Lung microvascular endothelial cell (primary cell): ENCODE data around the gene OBI1. TPM values are rescaled to one million over a fixed set of nuclear protein-coding genes. Genes with fewer than 3 reads are reported as not detected.

Experiments used
- DNase-seq, 2 donors: peaks; one replicate each; pipeline versions ENCODE4 v3.0.0 to v3.0.0-alpha.2; 2010; ENCODE audit warnings: low read depth in 2 of 2
- total RNA-seq: library from RNA; depleted of rRNA; stranded (reverse); fragments of >200 nt; gene quantifications from 2 replicates; pipeline ENCODE4 v1.2.1, GENCODE V29; 2014

The OBI1 gene
- total RNA-seq, 1 donor from 2014 or later: 17.3 TPM

DNA sequence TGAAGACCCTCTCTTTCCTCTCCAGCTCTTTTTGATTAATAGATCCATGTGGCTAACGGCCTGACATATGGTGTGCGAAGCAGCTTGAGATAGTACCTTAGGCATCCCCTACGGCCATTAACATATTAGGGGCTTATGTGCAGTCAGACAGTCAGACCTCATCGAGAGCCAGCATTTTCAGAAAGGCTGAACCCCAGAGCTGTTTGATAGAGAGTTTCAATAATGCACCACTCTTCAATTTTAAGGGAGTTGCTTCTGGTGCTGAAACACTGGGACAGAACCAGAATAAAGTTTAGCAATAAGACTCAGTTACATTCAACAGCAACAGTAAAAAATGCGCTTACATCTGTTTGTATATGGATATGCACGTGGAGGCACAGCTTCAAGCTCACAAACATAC lies 66.4 kb downstream of the OBI1 start:
- no peak for DNase-seq

DNA sequence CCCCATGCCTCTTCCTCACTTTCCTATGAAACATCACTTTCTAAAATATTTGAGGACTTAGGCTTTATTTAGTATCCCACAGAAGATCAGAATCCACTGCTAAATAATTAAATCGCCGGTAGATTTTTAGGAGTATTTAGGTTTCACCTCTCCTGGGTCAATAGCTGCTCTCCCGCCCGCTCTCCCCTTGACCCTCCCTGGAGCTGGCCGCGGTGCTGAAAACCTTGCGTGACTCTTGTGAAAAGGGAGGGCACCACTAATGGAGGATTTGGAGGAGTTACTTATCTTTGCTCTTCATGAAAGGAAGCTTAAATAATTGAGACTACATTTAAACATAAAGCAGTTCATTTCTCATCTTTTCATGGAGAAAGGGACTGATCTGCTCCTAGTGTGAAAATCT lies 69.7 kb downstream of the OBI1 start:
- DNase-seq: peak in 1 of 2 donors; percentile 48

DNA sequence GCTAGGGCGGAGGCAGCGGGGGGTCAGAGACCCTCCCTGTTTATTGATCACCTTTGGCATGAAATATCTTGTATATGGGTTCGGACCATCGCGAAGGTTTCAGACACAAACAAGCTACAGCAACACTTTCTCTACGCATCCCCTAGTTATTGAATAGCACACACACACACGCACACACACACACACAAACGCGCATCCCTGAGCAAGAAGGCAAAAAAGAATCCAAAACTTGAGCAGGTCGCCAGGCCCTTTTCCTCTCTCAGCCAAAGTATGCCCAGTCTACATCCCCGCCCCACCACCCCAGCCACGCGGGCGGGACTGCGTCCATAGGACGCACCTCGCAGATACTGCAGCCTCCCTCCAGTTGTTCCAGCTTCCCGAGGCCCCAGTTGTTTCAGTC lies 71.6 kb downstream of the OBI1 start:
- DNase-seq: no peak

DNA sequence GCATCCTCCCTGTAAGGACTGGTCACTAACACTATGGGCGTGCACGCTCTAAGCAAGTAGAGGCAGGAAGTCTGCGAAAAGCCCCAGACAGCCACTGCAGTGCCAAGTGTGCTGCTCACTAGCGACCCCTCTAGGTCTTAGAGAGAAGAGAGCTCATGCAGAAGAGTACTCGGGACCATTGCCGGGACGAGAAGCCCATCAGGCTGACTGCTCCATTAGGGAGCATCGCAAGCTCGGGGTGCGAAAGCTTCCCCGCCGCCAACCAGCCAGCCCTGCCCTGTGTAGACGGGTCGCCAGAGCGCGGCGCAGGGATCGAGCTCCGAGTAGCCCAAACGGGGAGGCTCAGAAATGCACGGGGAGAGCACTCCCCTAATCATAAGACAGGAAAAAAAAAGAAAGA lies 72.2 kb downstream of the OBI1 start:
- DNase-seq: no peak

DNA sequence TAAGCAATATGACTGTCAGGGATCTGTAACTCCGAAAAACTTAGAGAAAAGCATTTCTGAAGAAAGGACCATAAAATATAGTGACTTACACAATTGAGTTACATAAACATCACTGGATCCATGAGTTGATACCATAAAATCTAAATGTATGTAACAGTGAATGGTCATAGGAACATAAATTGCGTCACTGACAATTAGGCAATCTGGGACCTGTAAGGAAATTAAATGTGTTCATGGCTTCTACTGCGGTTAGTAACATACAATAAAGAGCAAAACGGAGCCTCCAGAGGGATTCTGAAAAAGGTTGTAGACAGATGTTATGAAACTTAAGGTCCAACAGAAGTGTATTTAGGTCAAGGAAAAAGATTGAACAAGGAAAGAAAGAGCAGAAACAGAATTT lies 82.7 kb downstream of the OBI1 start:
- no peak for DNase-seq

DNA sequence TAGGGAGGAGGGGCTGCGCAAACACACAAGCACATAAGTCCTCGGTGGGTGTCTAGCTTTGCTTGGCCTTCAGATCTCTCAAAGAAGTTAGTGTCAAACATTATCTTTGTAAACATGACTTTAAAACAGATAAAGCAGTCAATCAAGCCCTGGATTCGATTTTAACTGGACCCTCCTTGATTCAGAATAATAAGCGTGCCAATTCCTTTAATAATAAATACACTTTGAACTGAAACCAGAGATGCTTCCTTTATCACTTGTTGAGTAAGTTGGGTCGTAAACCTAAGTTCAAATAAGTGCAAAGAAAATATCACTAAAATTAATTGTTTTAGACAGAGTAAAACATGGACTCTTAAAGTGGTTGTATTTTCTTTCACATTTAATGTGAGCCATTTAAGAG lies 86.5 kb downstream of the OBI1 start:
- no peak for DNase-seq

DNA sequence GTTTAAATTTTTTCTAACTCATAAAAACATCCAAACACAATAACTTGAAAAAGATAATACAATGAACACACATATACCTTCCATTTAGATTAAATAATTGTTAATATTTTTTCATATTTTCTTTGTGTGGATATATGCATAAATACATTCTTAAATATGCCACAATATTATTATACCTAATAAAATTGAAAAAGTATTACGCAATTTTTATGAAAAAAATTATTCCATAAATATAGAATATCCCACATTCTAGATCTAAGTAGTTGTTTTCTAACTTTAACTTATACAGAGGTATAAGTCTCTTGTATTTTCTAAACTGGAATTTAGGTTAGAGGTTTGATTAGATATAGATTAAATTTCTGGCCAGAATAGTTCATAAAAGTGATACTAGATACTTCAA lies 89.9 kb downstream of the OBI1 start:
- DNase-seq: no peak

DNA sequence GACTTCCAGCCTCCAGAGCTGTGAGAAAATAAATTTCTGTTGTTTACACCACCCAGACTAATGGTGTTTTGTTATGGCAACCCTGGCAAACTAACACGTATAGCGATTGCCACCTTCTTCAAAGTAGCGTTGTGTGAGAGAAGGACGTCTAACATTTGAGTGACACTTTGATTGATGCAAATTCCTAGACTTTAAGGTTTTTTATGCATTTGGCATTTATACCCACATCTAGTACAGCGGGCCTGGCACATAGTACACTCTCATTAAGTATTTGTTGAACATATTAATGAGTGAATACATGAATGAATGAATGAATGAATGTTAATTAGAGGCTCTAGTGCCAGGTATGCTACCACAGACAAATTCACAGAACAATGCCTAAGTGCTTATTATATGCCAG lies 92.3 kb downstream of the OBI1 start:
- DNase-seq: no peak

Other genes starting within 250 kb of the OBI1 start
- gene POU4F1, start 55.6 kb downstream of the OBI1 start, total RNA-seq: under 0.01 and 0.20 TPM in 2 replicates